GM23338 (cell line): ENCODE results near the gene MAZ. TPM values are rescaled to one million over a fixed set of nuclear protein-coding genes. Genes with fewer than 3 reads are reported as not detected.

ENCODE experiments used
- ATAC-seq: fragments of 200-7000 bp; cut with Tn5 transposase; 3 replicates; pipeline ENCODE4 v1.9.1; 2020
- DNase-seq: peaks from one replicate; pipeline ENCODE4 v3.0.0-alpha.2; 2015; ENCODE audit warnings: low spot score
- H2AFZ ChIP-seq: fragments of 200-600 bp; sonication (generic); 2 replicates; pipeline ENCODE4 v1.8.0; 2016; ENCODE audit warnings: antibody characterized with exemption, mild to moderate bottlenecking, moderate library complexity
- H3F3A ChIP-seq: fragments of 200-600 bp; sonication (generic); replicated peaks from 2 replicates; pipeline ENCODE4 v1.8.0; 2017; ENCODE audit warnings: antibody characterized with exemption, mixed run types, low read depth
- H3K27ac ChIP-seq: fragments of 200-600 bp; sonication (generic); 2 replicates; pipeline ENCODE4 v1.6.1; 2016; ENCODE audit warnings: low read depth
- H3K27me3 ChIP-seq: fragments of 200-600 bp; sonication (generic); 2 replicates; pipeline ENCODE4 v1.8.0; 2016; ENCODE audit warnings: mild to moderate bottlenecking, mixed run types, moderate library complexity; ENCODE audit not compliant: insufficient read depth
- H3K36me3 ChIP-seq: fragments of 200-600 bp; sonication (generic); 2 replicates; pipeline ENCODE4 v1.8.0; 2016; ENCODE audit warnings: mild to moderate bottlenecking; ENCODE audit not compliant: insufficient read depth
- H3K4me1 ChIP-seq: fragments of 200-600 bp; sonication (generic); 2 replicates; pipeline ENCODE4 v1.8.0; 2016; ENCODE audit warnings: mild to moderate bottlenecking, moderate library complexity; ENCODE audit not compliant: insufficient read depth
- H3K4me2 ChIP-seq: fragments of 200-600 bp; sonication (generic); 2 replicates; pipeline ENCODE4 v1.7.1; 2017; ENCODE audit warnings: mixed run types
- H3K4me3 ChIP-seq: fragments of 200-600 bp; sonication (generic); 2 replicates; pipeline ENCODE4 v1.6.1; 2016; ENCODE audit warnings: mixed run types
- H3K79me2 ChIP-seq: fragments of 200-600 bp; sonication (generic); replicated peaks from 2 replicates; pipeline ENCODE4 v1.8.0; 2017; ENCODE audit warnings: mild to moderate bottlenecking; ENCODE audit not compliant: insufficient read depth
- H3K9me2 ChIP-seq: fragments of 200-600 bp; sonication (generic); 2 replicates; pipeline ENCODE4 v1.8.0; 2017; ENCODE audit not compliant: insufficient read depth
- H4K20me1 ChIP-seq: fragments of 200-600 bp; sonication (generic); replicated peaks from 2 replicates; pipeline ENCODE4 v1.8.0; 2017; ENCODE audit warnings: mild to moderate bottlenecking; ENCODE audit not compliant: insufficient read depth
- H3K27ac Mint-ChIP-seq: 2 replicates; pipeline ENCODE4 v1.8.0; 2020; ENCODE audit warnings: inconsistent platforms, mild to moderate bottlenecking, moderate library complexity, mixed read lengths
- H3K27me3 Mint-ChIP-seq: 3 replicates; pipeline ENCODE4 v1.8.0; 2022; ENCODE audit warnings: low read depth, mild to moderate bottlenecking, moderate library complexity, mixed read lengths, inconsistent platforms; ENCODE audit not compliant: insufficient read depth, poor library complexity
- H3K36me3 Mint-ChIP-seq: 3 replicates; pipeline ENCODE4 v1.8.0; 2021; ENCODE audit warnings: low read depth, mild to moderate bottlenecking, inconsistent platforms, moderate library complexity, mixed read lengths
- H3K4me1 Mint-ChIP-seq: 3 replicates; pipeline ENCODE4 v1.8.0; 2020; ENCODE audit warnings: mild to moderate bottlenecking, inconsistent platforms, mixed read lengths
- H3K4me3 Mint-ChIP-seq: 3 replicates; pipeline ENCODE4 v1.8.0; 2021; ENCODE audit warnings: moderate library complexity, mild to moderate bottlenecking, inconsistent platforms, mixed read lengths
- H3K9me3 Mint-ChIP-seq: 3 replicates; pipeline ENCODE4 v1.8.0; 2020; ENCODE audit warnings: moderate library complexity, mild to moderate bottlenecking, inconsistent platforms, mixed read lengths
- CREB1 ChIP-seq: fragments of 250-450 bp; sonication (Bioruptor Pico); IDR thresholded peaks from 2 replicates; pipeline ENCODE4 v1.5.0; 2020; ENCODE audit warnings: low read depth, mild to moderate bottlenecking, moderate library complexity
- EZH2 ChIP-seq: fragments of 200-600 bp; sonication (generic); IDR thresholded peaks from one replicate; pipeline ENCODE4 v1.8.0; 2017; ENCODE audit warnings: antibody characterized with exemption, mild to moderate bottlenecking, low read depth; ENCODE audit not compliant: unreplicated experiment
- EZH2phosphoT487 ChIP-seq: fragments of 200-600 bp; sonication (generic); IDR thresholded peaks from one replicate; pipeline ENCODE4 v1.8.1; 2018; ENCODE audit warnings: antibody characterized with exemption; ENCODE audit not compliant: unreplicated experiment
- JUNB ChIP-seq: IDR thresholded peaks from one replicate; pipeline ENCODE4 v1.6.1; 2016; ENCODE audit warnings: antibody characterized with exemption; ENCODE audit not compliant: unreplicated experiment
- POLR2AphosphoS5 ChIP-seq: IDR thresholded peaks from 2 replicates; pipeline ENCODE4 v1.6.1; 2016; ENCODE audit warnings: antibody characterized with exemption, low read depth
- STAT1 ChIP-seq: IDR thresholded peaks from one replicate; pipeline ENCODE4 v1.6.1; 2016; ENCODE audit warnings: antibody characterized with exemption; ENCODE audit not compliant: unreplicated experiment
- ZNF114 ChIP-seq: fragments of 250-450 bp; sonication (Bioruptor Pico); IDR thresholded peaks from 2 replicates; pipeline ENCODE4 v1.5.0; 2020; ENCODE audit warnings: mild to moderate bottlenecking, moderate library complexity
- ZNF331 ChIP-seq: fragments of 250-450 bp; sonication (Bioruptor Pico); IDR thresholded peaks from 2 replicates; pipeline ENCODE4 v1.5.0; 2020; ENCODE audit warnings: low read depth, mild to moderate bottlenecking, moderate library complexity
- polyA plus RNA-seq: library from polyadenylated mRNA; unstranded; fragments of >200 nt; fragmentation: Nextera tagmentation; extraction: Ambion mirVana; gene quantifications from 2 replicates; pipeline ENCODE4 v1.2.1, GENCODE V29; 2016
- total RNA-seq: library from RNA; depleted of rRNA; stranded (reverse); fragments of >200 nt; shearing (Covaris generic); gene quantifications from 2 replicates; pipeline ENCODE4 v1.2.3, GENCODE V29; 2014
- TF ChIP-seq, protein P1 (sequence below), 2 experiments: fragments of 200-600 bp in 1 of 2; sonication (generic) in 1 of 2; conservative IDR thresholded peaks; 2 replicates each; pipeline versions ENCODE4 v1.5.1 to v1.6.1; 2016 to 2017; ENCODE audit warnings: antibody characterized with exemption in 2 of 2, low read depth in 2 of 2, mild to moderate bottlenecking in 2 of 2, moderate library complexity in 1 of 2
- TF ChIP-seq, protein P2 (sequence below): IDR thresholded peaks from one replicate; pipeline ENCODE4 v1.6.1; 2018; ENCODE audit warnings: antibody characterized with exemption; ENCODE audit not compliant: unreplicated experiment

Gene MAZ
- total and polyA plus RNA-seq, 2 experiments from 2014 or later = 155 to 270 TPM

GRCh38 chr16:29814592-29814991 is 8.3 kb downstream of the MAZ start:
- H2AFZ ChIP-seq = 0 out of 2 replicates have a peak overlapping the region, but pooled peaks have one; percentile 69
- peak; percentile 36 for DNase-seq
- peak overlapping the region; percentile 96 for H3K4me3 Mint-ChIP-seq

DNA sequence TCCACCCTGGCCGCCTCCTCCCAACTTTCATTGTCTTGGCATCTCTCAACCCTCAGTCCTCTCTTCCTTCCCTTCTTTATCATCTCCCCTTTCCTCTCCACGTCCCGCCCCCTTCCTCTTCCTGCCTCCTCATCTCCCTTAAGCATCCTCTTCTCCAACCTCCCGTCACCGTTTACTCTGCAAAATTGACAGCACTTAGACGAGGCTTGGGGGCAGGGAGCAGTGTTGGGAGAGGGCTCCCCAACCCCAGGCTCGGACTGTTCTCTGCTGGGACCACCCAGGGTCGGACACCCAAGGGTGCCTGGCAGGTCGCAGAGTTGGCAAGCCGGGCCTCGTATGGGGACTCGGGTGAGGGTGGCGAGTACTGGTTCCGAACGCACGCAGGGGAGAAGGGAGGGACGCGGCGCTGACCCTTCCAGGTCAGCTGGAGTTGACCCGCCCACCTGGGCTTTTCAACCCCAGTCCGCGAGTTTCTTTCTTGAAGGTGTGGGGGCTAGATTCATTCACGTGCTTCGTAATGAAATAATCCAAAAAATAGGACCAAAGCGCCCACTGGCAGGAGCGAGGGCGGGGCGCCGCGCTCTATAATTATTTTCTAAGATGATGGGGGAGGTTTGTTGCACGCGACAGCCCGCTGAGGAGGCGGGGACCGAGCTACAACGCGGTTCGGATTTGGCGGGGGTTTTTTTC is 8.8 kb downstream of the MAZ start:
- Mint-ChIP-seq H3K4me3 (peak overlapping the region; percentile 96), H3K4me1 (peaks cover 57% of the 10 kb centered on the region), H3K9me3 (peaks cover 4% of the 10 kb centered on the region; the same call in 1 of the 3 replicates), H3K27ac (peak overlapping the region; percentile 63), H3K27me3 (peaks cover 35% of the 10 kb centered on the region), H3K36me3 (peaks cover 36% of the 10 kb centered on the region)
- no peaks in the 10 kb centered on the region for H3K9me2 ChIP-seq
- H3K79me2 ChIP-seq = peaks cover 23% of the 10 kb centered on the region
- peaks cover 53% of the 10 kb centered on the region for H3K4me1 ChIP-seq
- peak overlapping the region; percentile 100 for H3K4me3 ChIP-seq
- peak overlapping the region; percentile 98 for H3K4me2 ChIP-seq
- H3F3A ChIP-seq = peaks cover 38% of the 10 kb centered on the region
- H4K20me1 ChIP-seq = 0 out of 2 replicates have a peak, but pooled peaks cover 2% of the 10 kb centered on the region
- TF ChIP-seq ZNF114 (CRISPR knock-in tag) = no peak
- no peak for TF ChIP-seq CREB1
- TF ChIP-seq STAT1 = no peak
- no peak for TF ChIP-seq JUNB
- TF ChIP-seq EZH2 = no peak
- H3K27me3 ChIP-seq = no peaks in the 10 kb centered on the region
- peaks cover 13% of the 10 kb centered on the region for H3K36me3 ChIP-seq
- DNase-seq = peak; percentile 71
- no peak for ATAC-seq
- peak overlapping the region; percentile 78 for H3K27ac ChIP-seq
- H2AFZ ChIP-seq = peak overlapping the region; percentile 69; the same call in 1 of the 2 replicates

More at GRCh38 chr16:29814592-29814991, 8.3 kb downstream of the MAZ start:
- Mint-ChIP-seq H3K9me3 (peaks cover 4% of the 10 kb centered on the region; the same call in 1 of the 3 replicates), H3K27me3 (peaks cover 35% of the 10 kb centered on the region), H3K27ac (peak overlapping the region; percentile 63; the same call in 1 of the 2 replicates), H3K36me3 (peaks cover 36% of the 10 kb centered on the region), H3K4me1 (peaks cover 59% of the 10 kb centered on the region)
- no peaks in the 10 kb centered on the region for H3K9me2 ChIP-seq
- H3K4me2 ChIP-seq = peak overlapping the region; percentile 98
- H3K79me2 ChIP-seq = peaks cover 23% of the 10 kb centered on the region
- 0 out of 2 replicates have a peak, but pooled peaks cover 2% of the 10 kb centered on the region for H4K20me1 ChIP-seq
- peaks cover 10% of the 10 kb centered on the region for H3K36me3 ChIP-seq
- H3K4me1 ChIP-seq = peaks cover 59% of the 10 kb centered on the region
- no peaks in the 10 kb centered on the region for H3K27me3 ChIP-seq
- no peak for ATAC-seq
- H3F3A ChIP-seq = peaks cover 40% of the 10 kb centered on the region
- TF ChIP-seq POLR2AphosphoS5 (no peak), EZH2phosphoT487 (no peak), ZNF331 (no peak), ZNF114 (CRISPR knock-in tag) (no peak), JUNB (no peak)
- TF ChIP-seq, protein P1, sequence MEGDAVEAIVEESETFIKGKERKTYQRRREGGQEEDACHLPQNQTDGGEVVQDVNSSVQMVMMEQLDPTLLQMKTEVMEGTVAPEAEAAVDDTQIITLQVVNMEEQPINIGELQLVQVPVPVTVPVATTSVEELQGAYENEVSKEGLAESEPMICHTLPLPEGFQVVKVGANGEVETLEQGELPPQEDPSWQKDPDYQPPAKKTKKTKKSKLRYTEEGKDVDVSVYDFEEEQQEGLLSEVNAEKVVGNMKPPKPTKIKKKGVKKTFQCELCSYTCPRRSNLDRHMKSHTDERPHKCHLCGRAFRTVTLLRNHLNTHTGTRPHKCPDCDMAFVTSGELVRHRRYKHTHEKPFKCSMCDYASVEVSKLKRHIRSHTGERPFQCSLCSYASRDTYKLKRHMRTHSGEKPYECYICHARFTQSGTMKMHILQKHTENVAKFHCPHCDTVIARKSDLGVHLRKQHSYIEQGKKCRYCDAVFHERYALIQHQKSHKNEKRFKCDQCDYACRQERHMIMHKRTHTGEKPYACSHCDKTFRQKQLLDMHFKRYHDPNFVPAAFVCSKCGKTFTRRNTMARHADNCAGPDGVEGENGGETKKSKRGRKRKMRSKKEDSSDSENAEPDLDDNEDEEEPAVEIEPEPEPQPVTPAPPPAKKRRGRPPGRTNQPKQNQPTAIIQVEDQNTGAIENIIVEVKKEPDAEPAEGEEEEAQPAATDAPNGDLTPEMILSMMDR (conservative IDR thresholded peaks at IDR 0.05; ENCODE audit: low read depth in 2 of 2) = no peak
- TF ChIP-seq, protein P2, sequence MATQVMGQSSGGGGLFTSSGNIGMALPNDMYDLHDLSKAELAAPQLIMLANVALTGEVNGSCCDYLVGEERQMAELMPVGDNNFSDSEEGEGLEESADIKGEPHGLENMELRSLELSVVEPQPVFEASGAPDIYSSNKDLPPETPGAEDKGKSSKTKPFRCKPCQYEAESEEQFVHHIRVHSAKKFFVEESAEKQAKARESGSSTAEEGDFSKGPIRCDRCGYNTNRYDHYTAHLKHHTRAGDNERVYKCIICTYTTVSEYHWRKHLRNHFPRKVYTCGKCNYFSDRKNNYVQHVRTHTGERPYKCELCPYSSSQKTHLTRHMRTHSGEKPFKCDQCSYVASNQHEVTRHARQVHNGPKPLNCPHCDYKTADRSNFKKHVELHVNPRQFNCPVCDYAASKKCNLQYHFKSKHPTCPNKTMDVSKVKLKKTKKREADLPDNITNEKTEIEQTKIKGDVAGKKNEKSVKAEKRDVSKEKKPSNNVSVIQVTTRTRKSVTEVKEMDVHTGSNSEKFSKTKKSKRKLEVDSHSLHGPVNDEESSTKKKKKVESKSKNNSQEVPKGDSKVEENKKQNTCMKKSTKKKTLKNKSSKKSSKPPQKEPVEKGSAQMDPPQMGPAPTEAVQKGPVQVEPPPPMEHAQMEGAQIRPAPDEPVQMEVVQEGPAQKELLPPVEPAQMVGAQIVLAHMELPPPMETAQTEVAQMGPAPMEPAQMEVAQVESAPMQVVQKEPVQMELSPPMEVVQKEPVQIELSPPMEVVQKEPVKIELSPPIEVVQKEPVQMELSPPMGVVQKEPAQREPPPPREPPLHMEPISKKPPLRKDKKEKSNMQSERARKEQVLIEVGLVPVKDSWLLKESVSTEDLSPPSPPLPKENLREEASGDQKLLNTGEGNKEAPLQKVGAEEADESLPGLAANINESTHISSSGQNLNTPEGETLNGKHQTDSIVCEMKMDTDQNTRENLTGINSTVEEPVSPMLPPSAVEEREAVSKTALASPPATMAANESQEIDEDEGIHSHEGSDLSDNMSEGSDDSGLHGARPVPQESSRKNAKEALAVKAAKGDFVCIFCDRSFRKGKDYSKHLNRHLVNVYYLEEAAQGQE = no peak
- H3K4me3 ChIP-seq = peak overlapping the region; percentile 100
- H3K27ac ChIP-seq = peak overlapping the region; percentile 78; the same call in 1 of the 2 replicates
